HT-29 (cell line): ENCODE results near the gene SLC22A17. TPM values are rescaled to one million over a fixed set of nuclear protein-coding genes. Genes with fewer than 3 reads are reported as not detected.
"Not testable (repeated sequence)": the region's sequence is repeated elsewhere in the genome, so short reads cannot be mapped to it uniquely, and the experiment has no call there.

Experiments
- DNase-seq: peaks from one replicate; pipeline ENCODE4 v3.0.0-alpha.2; 2015; ENCODE audit warnings: low spot score
- total RNA-seq: library from RNA; depleted of rRNA; stranded (reverse); fragments of >200 nt; shearing (Covaris generic); gene quantifications from 2 replicates; pipeline ENCODE4 v1.2.3, GENCODE V29; 2014

SLC22A17 gene
- total RNA-seq, 1 experiment from 2014 or later = not detected

GRCh38 chr14:23345987-23346692 is 6.5 kb downstream of the SLC22A17 start:
- no peak for DNase-seq

GRCh38 chr14:23344481-23344880 is 8.2 kb downstream of the SLC22A17 start:
- no peak for DNase-seq

DNA sequence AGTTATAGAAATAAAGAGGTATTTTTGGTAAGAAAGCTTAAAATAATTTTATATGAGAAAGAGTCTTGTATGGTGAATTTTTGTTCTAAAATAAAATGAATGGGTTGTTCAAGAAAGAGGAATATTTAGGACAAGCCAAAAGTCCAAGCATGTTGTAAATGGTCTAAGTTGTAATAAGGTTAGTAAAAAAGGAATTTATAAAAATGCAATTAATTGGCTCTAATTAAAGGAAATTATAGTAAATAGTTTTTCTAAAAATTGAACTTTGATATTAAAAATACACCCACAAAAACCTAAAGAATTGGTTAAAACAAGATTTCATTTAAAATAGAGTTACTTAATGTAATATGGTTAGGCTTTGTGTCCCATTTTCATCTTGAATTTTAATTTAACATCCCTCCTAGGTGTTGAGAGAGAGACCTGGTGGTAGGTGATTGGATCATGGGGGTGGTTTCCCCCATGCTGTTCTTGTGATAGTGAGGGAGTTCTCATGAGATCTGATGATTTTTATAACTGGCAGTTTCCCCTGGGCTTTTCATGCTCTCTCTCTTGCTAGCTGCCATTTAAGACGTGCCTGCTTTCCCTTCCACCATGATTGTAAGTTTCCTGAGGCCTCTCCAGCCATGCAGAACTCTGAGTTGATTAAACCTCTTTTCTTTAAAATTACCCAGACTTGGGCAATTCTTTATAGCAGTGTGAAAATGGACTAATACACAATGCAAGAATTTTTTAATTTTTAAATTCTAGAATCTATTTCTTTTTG is 13.0 kb downstream of the SLC22A17 start:
- DNase-seq = no peak

DNA sequence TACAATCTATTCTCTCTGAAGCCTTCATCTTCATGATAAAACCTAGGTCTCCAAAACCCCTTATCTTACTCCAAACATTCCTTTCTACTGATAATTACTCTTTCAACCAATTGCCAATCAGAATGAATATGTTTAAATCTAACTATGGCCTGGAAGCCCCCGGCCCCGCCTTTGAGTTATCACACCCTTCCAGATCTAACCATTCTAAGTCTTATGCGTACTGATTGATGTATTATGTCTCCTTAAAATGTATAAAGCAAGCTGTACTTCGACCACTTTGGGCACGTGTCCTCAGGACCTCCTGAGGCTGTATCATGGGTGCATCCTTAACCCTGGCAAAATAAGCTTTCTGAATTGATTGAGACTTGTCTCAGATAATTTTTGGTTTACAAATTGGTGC is 17.1 kb downstream of the SLC22A17 start:
- no peak for DNase-seq

DNA sequence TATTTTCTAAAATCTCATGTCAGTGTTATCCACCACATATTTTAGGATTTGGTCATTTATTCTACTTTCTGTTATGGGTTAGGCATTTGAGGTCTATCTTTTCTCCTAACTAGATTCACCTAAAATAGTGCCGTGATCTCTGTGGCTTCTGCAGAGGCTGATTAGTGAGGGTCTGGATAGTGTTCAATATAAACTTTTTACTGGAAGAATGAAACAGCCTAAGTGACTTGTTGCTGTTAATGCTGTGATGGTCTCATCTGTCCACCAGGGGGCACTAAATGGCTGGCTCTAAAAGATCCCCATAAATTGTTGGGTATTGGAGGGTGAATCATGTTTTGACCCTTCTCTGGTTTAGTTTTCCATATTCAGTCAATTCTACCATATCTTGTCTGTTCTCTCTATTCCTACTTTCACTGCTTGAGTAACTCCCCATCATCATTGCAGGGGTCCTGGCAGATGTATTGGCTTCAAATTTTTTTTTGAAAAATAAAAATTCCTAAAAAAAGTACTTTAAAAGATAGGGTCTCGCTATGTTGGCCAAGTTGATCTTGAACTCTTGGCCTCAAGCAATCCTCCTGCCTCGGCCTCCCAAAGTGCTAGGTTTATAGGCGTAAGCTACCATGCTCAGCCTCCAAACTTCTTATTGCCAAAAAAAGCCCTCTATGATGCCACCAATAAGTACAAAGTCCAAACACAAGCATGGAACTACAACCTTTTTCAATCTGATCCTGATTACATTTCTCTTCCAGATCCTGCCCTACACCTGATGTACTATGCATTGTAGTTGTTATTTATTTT is 24.5 kb downstream of the SLC22A17 start:
- peak; percentile 82 for DNase-seq

DNA sequence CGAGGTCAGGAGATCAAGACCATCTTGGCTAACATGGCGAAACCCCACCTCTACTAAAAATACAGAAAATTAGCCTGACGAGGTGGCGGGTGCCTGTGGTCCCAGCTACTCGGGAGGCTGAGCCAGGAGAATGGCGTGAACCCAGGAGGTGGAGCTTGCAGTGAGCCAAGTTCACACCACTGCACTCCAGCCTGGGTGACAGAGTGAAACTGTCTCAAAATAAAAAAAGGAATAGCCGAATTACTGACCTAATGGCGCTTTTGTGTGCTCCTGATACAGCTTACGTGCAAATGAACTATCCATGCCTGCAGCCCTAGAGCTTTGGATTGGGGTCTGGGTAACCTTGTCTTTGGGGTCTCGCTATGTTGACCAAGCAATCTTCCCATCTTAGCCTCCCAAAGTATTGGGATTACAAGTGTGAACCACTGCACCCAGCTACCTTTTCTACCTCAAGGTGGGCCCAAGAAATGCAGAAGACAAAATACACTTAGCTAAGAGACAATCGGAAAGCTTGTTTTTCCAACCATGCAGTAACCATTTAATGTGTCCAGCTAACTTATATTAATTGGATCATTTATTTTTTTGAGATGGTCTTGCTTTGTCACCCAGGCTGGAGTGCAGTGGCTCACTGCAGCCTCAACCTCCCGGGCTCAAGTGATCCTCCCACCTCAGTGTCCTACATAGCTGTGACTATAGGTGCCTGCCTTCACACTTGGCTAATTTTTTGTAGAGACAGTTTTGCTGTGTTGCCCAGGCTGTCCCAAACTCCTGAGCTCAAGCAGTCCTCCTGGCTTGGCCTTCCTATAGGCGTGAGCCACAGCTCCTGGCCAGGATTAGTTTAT is 26.0 kb downstream of the SLC22A17 start:
- DNase-seq = no peak

GRCh38 chr14:23325746-23326145 is 26.9 kb downstream of the SLC22A17 start:
- DNase-seq = not testable (repeated sequence)

DNA sequence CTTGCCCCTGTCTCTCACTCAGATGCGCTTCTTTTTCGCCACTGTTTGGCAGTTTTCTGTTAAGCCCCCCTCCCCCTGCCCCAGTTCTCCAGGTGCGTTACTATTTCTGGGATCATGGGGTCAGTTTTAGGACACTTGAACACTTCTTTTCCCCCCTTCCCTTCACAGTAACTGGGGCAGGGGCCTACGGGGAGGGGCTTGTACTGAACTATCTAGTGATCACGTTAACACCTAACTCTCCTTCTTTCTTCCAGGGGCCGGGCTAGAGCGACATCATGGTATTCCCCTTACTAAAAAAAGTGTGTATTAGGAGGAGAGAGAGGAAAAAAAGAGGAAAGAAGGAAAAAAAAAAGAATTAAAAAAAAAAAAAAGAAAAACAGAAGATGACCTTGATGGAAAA is 27.7 kb downstream of the SLC22A17 start:
- no peak for DNase-seq

GRCh38 chr14:23324455-23324846 is 28.2 kb downstream of the SLC22A17 start:
- no peak for DNase-seq

- DNase-seq = no peak
Measured at GRCh38 chr14:23323838-23324454, 28.7 kb downstream of the SLC22A17 start.

GRCh38 chr14:23322568-23323517 is 29.8 kb downstream of the SLC22A17 start:
- DNase-seq = no peak

DNA sequence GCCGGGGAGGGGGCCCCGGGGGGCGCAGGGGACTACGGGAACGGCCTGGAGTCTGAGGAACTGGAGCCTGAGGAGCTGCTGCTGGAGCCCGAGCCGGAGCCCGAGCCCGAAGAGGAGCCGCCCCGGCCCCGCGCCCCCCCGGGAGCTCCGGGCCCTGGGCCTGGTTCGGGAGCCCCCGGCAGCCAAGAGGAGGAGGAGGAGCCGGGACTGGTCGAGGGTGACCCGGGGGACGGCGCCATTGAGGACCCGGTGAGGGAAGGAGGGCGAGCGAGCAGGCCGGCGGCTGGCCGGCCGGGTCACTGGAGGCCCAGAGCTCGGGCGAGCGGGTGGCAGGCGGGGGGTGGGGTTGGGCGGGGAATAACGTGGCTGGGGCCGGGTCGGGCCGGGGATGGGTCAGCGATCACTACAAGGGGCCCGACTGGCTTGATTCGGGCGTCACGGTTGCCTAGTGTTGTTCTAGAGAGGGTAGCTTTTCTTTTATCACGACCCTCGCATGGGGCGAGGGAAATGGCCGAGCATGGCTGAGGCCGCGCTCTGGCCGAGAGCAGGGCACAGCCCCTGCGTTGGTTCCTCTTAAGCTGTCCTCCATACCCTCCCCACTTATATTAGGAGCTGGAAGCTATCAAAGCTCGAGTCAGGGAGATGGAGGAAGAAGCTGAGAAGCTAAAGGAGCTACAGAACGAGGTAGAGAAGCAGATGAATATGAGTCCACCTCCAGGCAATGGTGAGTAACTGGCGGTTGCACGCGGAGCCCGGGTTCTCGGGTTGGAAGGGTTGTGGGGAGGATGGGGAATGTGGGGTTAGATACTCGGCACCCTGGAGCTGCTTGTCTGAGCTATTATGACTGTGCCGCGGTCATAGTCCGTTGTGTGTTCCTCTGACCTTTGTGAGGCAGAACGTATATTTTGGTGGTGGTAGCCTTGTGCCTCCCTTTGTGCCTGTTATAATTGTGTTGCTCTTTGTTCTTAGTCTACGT is 30.8 kb downstream of the SLC22A17 start:
- peak; percentile 40 for DNase-seq

GRCh38 chr14:23320584-23321571 is 31.8 kb downstream of the SLC22A17 start, which contains the start of gene PABPN1:
Gene PABPN1, plus strand, starts transcription at chr14:23321457. Its CDS starts 13 bp downstream, at chr14:23321470.
- peak; percentile 97 for DNase-seq

- DNase-seq = no peak
Measured at GRCh38 chr14:23319746-23320583, 32.7 kb downstream of the SLC22A17 start.

DNA sequence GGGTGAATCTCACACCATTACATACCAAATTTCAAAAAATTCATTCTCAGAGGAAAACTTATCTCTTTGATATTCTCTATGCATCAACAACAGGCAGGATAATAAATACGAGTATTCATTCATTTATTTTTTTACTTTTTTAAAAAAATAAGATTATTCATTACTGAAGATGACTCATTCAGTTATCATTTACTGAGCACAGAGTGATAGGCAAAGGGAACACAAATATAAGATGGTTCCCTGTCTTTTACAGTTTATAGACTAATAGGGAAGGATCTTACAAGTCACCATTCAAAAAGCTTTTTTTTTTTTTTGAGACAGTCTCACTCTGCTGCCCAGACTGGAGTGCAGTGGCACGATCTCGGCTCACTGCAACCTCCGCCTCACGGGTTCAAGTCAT is 36.4 kb downstream of the SLC22A17 start:
- no peak for DNase-seq

DNA sequence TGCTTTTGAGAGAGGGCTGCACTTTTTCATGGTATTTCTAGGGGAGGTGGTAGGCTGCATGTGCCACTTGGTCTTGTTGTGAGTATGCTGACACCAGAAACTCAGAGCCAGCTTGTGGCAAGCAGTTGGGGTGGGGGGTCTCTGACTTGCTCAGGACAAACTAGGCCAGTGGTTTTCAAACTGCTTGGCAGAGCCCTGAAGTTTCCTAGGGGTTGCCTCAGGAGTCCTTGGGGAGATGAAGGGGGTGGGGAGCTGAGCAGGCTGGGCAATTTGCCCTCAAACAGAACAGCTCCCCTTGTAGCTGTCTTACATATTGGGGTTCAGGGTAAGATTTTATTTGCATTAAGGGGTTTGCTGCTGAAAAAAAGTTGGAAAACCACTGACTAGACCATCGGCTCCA is 42.1 kb downstream of the SLC22A17 start:
- no peak for DNase-seq
